DMS53 treated with DMSO at 0.1 percent for 48 hours (cell line): ENCODE measurements around the gene MIEF2.

Experiments used
- DNase-seq: peaks from one replicate; lab custom pipeline; 2025; ENCODE audit not compliant: unreplicated experiment; lab: John Stamatoyannopoulos, UW

Gene MIEF2

DNA sequence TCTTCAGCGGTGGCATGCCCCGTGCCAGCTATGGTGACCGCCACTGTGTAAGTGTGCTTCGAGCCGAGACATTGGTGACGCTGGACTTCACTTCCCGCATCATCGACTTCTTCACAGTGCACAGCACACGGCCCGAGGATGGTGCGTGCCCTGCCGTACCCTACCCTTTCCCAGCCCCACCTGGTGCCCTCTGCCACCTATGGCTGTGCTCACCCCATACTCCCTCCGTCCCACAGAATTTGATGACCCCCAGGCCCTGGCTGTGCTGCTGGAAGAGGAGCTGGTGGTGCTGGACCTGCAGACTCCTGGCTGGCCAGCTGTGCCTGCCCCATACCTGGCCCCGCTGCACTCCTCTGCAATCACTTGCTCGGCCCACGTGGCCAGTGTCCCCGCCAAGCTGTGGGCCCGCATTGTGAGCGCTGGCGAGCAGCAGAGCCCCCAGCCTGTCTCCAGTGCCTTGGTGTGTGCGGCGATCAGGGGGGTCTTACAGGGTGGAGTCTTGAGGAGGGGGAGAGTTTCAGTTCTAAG lies 25.5 kb upstream of the MIEF2 start:
- no peak for DNase-seq

DNA sequence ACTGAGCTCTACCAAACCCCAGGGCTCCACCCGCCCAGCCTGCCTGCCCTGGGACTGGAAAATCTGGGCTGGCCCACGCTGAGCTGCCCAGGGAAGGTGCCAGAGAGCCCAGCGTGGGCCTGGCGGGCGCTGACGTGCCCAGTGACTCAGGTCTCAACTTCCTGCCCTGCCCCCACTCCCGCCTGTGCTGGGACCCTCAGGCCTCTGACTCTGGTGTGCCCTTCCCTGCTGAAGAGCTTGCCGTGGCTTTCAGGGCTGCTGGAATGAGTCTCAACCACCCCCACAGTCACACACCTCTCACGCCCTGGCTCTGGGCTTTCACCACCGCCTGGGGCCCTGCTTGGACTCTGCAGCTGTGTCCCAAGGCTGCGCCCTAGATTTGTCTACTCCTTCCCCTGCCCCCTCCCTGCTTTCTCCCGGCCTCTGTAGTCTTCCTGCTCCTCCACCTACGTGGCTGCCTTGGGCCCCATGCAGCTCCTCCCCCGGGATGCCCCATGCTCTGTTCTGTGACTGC lies 24.7 kb upstream of the MIEF2 start:
- DNase-seq = no peak

DNA sequence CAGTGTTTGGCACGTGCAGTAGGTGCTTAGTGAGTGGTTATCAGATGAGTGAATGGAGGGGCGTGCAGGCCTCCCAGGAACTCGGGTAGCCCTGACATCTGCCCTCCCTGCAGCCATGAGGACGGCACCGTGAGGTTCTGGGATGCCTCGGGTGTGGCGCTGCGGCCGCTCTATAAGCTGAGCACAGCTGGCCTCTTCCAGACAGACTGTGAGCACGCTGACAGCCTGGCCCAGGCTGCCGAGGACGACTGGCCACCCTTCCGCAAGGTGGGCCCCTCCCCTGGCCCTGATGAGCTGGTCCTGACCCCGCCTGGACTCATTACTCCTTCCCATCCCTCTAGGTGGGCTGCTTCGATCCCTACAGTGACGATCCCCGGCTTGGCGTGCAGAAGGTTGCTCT lies 24.0 kb upstream of the MIEF2 start:
- no peak for DNase-seq

DNA sequence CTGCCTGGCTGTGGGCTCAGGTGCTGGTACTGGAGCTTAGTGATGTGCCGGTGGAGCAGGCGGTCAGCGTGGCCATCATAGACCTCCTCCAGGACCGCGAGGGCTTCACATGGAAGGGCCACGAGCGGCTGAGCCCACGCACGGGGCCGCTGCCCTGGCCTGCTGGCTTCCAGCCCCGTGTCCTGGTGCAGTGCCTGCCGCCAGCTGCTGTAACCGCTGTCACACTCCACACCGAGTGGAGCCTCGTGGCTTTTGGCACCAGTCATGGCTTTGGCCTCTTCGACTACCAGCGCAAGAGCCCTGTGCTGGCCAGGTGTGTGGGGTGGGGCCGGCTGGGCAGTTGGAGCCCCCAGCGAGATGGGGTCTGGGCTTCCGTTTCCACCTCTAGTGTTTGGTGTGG lies 23.0 kb upstream of the MIEF2 start:
- no peak for DNase-seq

DNA sequence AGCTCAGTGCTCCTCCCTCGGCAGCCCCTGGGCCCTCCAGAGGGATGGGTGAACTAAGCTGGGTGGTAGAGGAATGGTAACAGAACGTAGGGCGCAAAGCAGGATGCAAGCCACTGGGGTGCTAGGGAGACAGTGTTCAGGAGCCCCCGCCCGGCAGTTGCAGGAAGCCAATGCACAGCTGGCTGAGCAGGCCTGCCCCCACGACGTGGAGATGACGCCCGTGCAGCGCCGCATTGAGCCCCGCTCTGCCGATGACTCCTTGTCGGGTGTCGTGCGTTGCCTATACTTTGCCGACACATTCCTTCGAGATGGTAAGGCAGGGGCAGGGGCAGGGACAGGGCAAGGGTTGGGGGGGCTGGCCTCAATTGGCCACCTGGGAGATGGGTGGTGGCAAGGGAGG lies 22.2 kb upstream of the MIEF2 start:
- no peak for DNase-seq

DNA sequence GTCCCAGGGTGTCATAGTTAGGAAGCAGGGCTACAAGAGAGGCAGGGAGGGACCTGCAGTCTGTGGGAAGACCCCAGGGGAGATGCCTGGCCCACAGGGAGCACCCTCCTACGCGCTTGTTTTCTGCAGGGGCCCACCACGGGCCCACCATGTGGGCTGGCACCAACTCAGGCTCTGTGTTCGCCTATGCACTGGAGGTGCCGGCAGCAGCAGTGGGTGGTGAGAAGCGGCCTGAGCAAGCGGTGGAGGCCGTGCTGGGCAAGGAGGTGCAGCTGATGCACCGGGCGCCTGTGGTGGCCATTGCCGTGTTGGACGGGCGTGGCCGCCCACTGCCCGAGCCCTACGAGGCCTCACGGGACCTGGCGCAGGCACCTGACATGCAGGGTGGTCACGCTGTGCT lies 20.0 kb upstream of the MIEF2 start:
- no peak for DNase-seq

DNA sequence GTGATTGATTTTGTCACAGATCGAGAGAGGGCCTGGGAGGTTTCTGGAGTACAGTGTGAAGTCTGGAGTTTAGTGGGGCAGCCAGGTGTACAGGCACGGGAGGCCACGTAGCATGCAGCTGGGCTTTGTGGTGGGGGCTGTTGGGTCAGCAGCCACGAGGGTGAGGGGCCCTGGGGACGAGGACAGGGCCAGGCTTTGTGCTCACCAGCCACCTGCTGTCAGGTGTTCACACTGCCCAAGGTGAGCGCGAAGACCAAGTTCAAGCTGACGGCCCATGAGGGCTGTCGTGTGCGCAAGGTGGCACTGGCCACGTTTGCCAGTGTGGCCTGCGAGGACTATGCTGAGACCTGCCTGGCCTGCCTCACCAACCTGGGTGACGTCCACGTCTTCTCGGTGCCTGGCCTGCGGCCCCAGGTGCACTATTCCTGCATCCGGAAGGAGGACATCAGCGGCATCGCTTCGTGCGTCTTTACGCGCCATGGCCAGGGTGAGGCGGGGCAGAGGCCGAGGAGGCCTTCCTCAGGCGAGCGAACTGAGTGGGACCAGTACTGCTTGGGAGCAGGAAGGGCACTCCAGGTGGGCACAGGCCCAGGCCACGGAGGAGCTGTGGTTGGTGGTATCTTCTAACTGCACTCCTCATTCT lies 19.1 kb upstream of the MIEF2 start:
- no peak for DNase-seq

DNA sequence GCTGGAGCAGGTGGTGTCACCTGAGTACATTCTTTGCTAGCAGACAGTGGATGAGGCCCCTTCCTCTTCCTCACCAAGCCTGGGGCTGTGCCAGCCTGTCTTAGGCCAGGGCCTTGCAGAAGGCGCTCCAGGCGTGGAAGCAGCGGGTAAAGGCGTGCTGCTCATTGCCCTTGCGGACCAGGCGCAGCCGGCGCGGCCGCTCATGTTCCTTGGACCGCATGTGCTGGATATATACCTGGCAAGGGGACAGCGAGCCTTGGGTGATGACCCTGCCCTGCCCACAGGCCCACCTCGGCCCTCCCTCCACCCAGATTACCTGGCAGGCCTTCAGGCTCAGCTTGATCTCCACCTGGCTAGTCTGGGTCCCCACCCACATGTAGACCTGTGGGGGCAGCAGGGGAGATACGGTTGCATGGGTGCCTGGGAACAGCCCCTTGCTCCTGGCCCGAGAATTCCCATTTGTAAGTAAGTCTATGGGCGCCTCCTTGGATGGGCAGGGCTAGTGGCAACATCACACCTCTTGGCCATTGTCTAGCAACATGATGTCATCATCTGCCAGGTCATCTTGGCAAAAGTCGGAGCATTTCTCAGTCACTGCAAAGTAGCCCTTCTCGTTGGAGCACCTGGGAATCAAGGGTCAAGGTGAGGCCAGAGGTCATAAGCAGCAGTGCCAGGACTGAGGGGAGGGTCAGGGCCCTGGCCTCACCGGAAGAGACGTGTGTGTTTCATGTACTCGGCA lies 15.3 kb upstream of the MIEF2 start:
- DNase-seq = no peak

DNA sequence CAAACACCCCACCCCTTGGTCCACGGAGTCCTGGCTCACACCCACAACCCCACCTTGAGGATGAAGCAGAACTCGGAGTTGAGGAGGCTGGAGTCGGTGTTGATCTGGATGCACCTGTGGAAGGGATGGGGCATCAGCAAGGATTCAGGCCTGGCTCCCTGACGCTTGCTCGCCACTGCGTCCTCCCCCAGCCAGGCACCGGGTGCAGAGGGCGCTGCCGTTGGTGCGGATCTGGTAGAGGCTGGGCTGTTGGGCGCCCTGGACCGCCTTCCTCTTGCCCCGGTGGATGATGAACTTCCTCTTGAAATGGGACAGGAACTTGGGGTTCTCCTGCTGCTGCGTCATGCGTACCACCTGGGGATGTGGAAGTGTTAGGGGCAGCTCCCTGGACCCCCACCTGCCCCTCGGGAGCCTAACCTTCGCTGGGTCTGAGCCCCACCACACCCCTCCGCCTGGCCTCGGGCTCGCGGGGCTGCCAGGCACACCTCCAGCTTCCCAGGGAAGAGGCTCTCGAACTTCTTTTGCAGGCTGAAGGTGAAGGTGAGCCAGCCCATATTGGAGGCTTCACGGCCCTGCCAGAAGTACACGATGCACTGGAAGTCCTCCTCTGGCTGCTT lies 14.2 kb upstream of the MIEF2 start:
- DNase-seq = no peak

DNA sequence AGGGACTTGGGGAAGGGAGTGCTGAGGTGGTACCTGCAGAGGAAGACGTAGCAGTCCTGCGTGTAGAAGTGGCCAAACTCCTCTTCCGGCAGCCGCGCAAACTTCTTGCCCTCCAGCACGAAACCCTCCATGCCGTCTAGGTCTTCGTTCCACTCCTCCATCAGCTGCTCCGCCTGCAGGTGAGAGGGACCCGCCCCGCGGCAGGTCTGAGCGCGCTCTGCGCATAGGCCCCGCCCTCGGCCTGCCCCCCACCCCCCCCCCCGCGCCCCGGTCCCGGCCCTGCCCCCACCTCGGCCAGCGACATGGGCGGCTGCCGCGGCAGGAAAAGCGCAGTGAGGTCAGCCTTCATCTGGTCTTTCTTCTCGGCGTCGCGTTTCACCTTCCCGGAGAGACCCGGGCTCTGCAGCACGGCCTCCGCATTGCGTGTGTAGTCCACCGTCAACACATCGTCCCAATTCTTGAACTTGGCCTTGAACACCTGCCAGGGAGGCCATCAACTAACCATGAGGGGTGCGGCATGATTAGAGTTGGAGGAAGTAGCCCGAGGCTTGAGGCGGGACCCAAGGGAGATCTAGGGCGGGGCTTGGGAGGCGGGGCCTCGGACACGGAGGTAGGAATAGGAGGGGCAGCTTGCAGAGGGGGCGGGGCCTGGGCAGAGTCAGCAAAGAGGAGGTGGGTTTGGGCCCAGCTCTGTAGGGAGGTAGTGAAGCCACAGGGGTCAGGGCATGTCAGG lies 13.4 kb upstream of the MIEF2 start:
- DNase-seq = peak; percentile 88

DNA sequence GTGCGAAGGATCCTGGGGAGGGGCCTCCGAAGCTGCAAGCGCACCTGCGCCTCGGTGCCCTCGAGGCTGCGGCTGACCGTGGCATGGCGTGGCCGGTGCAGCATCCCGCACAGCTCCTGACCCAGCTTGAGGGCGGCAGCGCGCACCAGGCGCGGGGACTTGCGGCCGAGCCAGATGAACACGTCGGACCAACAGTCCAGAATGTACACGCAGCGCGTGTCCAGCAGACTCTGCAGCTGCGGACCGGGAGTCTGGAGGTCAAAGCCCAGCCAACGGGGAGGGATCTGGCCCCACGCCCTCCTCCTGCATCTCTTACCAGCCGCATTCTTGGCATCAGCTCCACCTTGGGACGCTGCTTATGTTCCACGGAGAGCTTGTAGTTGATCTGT lies 12.9 kb upstream of the MIEF2 start:
- no peak for DNase-seq

DNA sequence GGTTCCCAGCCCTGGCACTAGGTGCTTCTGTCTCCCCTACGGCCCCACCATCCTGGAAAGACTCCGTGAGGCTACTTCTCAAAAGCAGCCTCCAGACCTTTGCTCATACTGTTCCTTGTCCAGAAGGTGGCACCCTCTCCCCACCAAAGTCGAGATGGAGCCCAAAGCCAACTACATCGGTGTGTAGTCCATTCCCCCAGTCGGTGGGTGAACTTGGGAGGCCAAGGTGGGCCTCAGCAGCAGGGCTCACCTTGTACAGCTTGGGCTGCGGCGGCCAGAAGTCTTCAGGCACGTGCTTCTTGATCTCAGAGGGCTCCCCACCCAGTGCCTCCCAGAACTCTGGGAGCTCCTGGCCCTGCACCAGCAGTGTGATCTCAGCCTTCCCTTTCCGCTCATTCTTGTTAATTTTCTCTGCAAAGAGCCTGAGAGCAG lies 12.1 kb upstream of the MIEF2 start:
- DNase-seq = peak; percentile 41

DNA sequence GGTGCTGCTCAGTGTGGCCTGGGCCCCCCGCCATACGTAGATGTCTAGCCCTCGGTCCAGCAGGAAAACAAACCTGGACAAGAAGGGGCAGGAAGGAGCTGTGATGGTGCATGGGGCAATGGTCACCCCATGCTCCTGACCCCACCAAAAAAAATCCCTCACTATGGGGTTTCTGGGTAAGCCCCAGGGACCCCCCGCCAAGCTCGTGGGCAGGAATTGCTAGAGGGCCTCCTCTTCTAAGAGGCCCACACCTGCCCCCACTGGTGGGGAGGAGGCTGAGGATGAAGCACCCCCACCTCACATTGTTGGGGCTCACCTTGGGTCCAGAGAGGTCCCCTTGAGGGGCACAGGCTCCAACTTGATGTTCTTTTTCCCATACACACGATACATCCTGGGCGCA lies 11.7 kb upstream of the MIEF2 start:
- DNase-seq = no peak

DNA sequence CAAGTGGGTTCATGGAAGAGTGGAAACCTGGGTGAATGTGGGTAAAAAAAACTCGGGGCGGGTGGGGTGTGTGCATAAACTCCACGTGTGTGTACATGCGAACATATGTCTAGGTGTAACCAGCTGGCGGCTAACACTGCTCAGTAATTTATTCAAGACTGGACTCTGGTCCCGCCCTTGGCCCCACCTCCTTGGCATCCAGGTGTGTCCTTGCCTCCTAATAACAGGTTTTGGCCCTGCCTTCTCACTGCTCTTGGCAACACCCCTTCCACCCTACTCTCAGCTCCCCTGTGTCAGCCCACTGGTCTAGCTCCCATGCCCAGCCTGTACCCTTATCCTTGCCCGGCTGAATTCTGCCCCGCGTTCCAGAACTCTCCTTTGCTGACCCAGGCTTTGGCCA lies 10.2 kb upstream of the MIEF2 start:
- DNase-seq = peak; percentile 45

DNA sequence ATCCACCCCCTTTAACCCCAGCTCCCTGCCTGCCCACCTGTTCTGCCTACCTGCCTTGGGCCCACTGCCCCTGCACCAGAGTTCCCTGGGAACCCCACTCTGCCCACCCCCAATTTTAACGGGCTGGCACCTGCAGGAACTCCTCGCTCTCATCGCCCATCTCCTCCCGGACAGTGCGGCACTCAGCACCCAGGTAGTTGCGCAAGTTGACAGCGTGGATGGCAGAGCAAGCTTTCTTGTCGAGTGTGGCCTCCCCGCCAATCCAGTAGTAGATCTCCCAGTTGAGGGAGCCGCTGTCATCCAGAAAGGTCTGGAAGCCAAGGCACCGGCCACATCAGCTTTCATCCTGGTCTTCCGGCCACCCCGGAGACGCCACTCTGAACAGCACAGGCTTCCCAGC lies 9.8 kb upstream of the MIEF2 start:
- no peak for DNase-seq

DNA sequence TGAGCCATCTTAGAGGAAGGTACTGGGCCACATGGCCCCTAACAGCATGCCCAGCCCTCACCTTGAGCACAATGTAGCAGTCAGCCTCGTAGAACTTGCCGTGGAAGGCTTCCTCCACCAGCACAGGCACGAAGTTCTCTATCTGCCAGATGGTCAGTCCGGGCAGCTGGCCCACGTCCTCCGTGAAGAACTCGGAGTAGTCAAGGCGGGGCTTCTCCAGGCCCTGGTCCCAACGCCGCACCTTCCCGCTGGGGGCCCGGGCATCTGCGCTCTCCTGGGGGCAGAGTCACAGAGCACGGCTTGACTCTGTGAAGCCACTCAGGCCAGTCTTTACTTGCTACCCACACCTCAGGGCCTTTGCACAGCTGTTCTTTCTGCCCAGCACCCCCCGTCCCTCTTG lies 9.3 kb upstream of the MIEF2 start:
- no peak for DNase-seq

DNA sequence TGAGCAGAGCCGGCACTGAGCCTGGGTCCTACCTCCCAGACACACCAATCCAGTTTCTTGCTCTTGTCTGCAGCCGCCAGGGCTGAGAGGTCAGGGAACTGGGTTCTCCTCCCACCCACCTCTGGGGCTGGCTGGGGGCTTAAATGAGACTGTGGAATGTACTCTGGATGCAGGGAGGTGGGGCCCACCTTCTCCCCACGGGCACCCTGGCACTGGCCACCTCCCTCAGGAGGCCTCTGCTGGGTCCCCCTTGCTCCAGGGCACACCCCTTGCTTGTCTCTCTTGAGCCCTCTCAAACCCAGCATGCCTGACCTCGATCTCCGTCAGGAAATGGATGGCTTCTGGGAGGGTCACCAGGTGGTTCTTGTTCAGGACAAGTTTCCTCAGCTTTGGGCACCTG lies 8.3 kb upstream of the MIEF2 start:
- DNase-seq = no peak

DNA sequence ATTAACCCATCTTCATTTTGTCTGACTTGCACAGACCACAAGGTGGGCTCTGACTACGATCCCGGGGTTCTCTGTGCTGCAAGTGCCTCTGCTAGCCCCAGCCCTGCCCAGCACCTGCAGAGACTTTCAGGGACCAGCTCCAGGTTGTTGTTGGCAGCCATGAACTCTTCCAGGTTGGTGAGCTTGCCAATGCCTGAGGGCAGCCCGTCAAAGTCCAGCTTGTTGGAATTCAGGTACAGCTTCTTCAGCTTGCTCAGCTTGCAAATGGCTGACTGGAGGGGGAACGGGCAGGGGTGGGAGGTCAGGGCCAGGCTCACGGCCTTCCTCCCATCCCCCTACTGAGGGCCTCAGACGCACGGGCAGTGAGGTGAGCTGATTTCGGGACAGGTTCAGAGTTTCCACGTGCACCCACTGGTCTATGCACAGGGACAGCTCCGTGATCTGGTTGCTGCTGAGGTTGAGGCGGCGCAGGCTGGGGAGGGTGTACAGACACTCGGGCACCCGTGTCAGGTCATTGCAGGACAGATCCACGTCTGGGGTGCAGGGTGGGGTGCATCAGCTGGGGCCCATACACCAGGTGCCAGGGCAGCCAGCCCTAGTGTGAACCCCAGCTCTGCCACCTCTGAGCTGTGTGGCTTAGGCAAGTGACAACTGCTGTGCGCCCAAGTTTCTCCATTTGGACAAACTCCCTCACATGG lies 7.1 kb upstream of the MIEF2 start:
- no peak for DNase-seq

DNA sequence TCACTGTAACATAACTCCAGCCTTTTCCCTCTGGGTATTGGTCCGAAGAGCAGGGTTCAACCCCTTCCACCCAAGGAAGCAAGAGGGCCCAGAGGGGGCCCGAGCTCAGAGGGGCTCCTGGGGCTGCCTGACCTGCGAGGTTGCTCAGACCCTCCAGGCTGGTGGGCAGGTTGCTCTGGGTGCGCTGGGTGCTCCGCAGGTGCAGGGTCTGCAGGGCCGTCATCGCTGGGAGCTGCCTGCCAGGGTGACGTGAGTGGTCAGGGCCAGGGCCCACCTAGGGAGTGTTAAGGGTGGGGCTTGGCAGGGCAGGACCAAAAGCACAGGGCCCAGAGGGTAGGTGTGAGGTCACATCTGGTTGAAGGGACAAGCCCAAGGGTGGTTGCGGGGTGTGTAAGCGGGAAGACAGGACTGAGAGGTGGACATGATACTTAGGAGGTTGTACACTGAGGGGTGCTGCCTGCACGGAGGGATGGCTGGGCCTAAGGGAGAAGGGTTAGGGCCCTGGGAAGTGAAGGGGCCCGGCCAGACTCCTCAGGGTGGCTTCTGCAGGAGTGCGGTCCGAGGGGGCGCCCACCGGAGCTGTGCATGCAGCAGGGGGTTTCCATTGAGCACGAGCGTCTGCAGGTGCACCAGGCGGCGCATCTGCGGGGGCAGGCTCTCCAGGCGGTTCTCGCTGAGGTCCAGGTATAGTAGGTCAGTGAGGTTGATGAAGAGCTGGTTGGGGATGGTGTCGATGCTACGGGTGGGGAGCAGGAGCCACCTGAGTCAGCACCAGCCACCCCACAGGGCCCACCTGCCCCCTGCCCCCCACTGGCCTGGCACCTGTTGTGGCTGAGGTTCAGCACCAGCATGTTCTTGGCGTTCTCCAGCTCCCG lies 6.3 kb upstream of the MIEF2 start:
- DNase-seq = no peak
